OCI-LY3 (cell line): ENCODE results near the gene PVALB.

Experiments
- CTCF ChIP-seq: fragments of 200-600, 300-600 bp; sonication (generic); IDR thresholded peaks from 2 replicates; pipeline ENCODE4 v1.5.1; 2014; ENCODE audit warnings: antibody characterized with exemption, low read length, low read depth
- EZH2phosphoT487 ChIP-seq: fragments of 200-600 bp; shearing (Covaris generic); IDR thresholded peaks from 2 replicates; pipeline ENCODE4 v1.6.1; 2018; ENCODE audit warnings: antibody characterized with exemption, mixed run types, low read depth

GRCh38 chr22:36826262-36826661, 9.4 kb upstream of the PVALB start:
- TF ChIP-seq CTCF (no peak), EZH2phosphoT487 (no peak)
